G401 (cell line): ENCODE measurements around the gene RAP1GDS1. TPM values are rescaled to one million over a fixed set of nuclear protein-coding genes. Genes with fewer than 3 reads are reported as not detected.
"Not testable (repeated sequence)": the region's sequence is repeated elsewhere in the genome, so short reads cannot be mapped to it uniquely, and the experiment has no call there.

ENCODE experiments used
- DNase-seq: peaks from one replicate; pipeline ENCODE4 v3.0.0-alpha.2; 2015; ENCODE audit warnings: low spot score
- in situ Hi-C: cut with HindIII; loops from 2 replicates; pipeline ENCODE4 v1.10.0; 2016; ENCODE audit warnings: low sequenced_read_pairs, mixed read lengths
- total RNA-seq: library from RNA; depleted of rRNA; stranded (reverse); fragments of >200 nt; shearing (Covaris generic); gene quantifications from 2 replicates; pipeline ENCODE4 v1.2.3, GENCODE V29; 2014

The RAP1GDS1 gene
- total RNA-seq, 1 experiment from 2014 or later: 71.2 TPM

GRCh38 chr4:98338761-98339438 lies 77.7 kb downstream of the RAP1GDS1 start:
- no peak for DNase-seq
- in situ Hi-C loops: no loop called here

GRCh38 chr4:98341309-98341708 lies 80.1 kb downstream of the RAP1GDS1 start:
- DNase-seq: peak; percentile 94
- in situ Hi-C loops: no loop called here

GRCh38 chr4:98343626-98344025 lies 82.4 kb downstream of the RAP1GDS1 start:
- DNase-seq: no peak
- in situ Hi-C loops: no loop called here

- in situ Hi-C loops: no loop called here
Observed at GRCh38 chr4:98345838-98346237, 84.7 kb downstream of the RAP1GDS1 start.

GRCh38 chr4:98352396-98352795 lies 91.2 kb downstream of the RAP1GDS1 start:
- DNase-seq: no peak
- in situ Hi-C loops: no loop called here

More at GRCh38 chr4:98345838-98346237, 84.7 kb downstream of the RAP1GDS1 start:
- DNase-seq: peak; percentile 33

GRCh38 chr4:98352940-98353339 lies 91.8 kb downstream of the RAP1GDS1 start:
- DNase-seq: no peak
- in situ Hi-C loops: no loop called here

GRCh38 chr4:98358630-98359248 lies 97.6 kb downstream of the RAP1GDS1 start:
- DNase-seq: no peak
- in situ Hi-C loops: no loop called here

GRCh38 chr4:98359646-98360045 lies 98.5 kb downstream of the RAP1GDS1 start:
- DNase-seq: no peak
- in situ Hi-C loops: no loop called here

GRCh38 chr4:98363431-98363830 lies 102.2 kb downstream of the RAP1GDS1 start:
- no peak for DNase-seq
- in situ Hi-C loops: no loop called here

GRCh38 chr4:98366275-98366674 lies 105.1 kb downstream of the RAP1GDS1 start:
- DNase-seq, in situ Hi-C loops: not testable (repeated sequence)

GRCh38 chr4:98368000-98368399 lies 106.8 kb downstream of the RAP1GDS1 start:
- DNase-seq, in situ Hi-C loops: not testable (repeated sequence)

- DNase-seq: no peak
- in situ Hi-C loops: no loop called here
Observed at GRCh38 chr4:98369322-98369721, 108.1 kb downstream of the RAP1GDS1 start.

- in situ Hi-C loops: no loop called here
- no peak for DNase-seq
Observed at GRCh38 chr4:98374643-98375042, 113.5 kb downstream of the RAP1GDS1 start.

GRCh38 chr4:98377559-98377958 lies 116.4 kb downstream of the RAP1GDS1 start:
- DNase-seq: no peak
- in situ Hi-C loops: no loop called here

GRCh38 chr4:98381306-98381705 lies 120.1 kb downstream of the RAP1GDS1 start:
- no peak for DNase-seq
- in situ Hi-C loops: no loop called here

- DNase-seq: no peak
- in situ Hi-C loops: no loop called here
Observed at GRCh38 chr4:98383431-98384106, 122.4 kb downstream of the RAP1GDS1 start.

GRCh38 chr4:98385831-98386230 lies 124.6 kb downstream of the RAP1GDS1 start:
- no peak for DNase-seq
- in situ Hi-C loops: no loop called here

GRCh38 chr4:98387345-98388026 lies 126.3 kb downstream of the RAP1GDS1 start:
- in situ Hi-C loops: no loop called here
- no peak for DNase-seq

GRCh38 chr4:98394134-98394533 lies 132.9 kb downstream of the RAP1GDS1 start:
- in situ Hi-C loops: no loop called here
- no peak for DNase-seq

GRCh38 chr4:98399915-98400314 lies 138.7 kb downstream of the RAP1GDS1 start:
- DNase-seq: no peak
- in situ Hi-C loops: no loop called here
